ENCODE data around the gene SIGLEC14. TPM values are rescaled to one million over a fixed set of nuclear protein-coding genes. Genes with fewer than 3 reads are reported as not detected.

Gene SIGLEC14
- total and polyA plus RNA-seq, 2 donors: 1.6 to 7.3 TPM

DNA sequence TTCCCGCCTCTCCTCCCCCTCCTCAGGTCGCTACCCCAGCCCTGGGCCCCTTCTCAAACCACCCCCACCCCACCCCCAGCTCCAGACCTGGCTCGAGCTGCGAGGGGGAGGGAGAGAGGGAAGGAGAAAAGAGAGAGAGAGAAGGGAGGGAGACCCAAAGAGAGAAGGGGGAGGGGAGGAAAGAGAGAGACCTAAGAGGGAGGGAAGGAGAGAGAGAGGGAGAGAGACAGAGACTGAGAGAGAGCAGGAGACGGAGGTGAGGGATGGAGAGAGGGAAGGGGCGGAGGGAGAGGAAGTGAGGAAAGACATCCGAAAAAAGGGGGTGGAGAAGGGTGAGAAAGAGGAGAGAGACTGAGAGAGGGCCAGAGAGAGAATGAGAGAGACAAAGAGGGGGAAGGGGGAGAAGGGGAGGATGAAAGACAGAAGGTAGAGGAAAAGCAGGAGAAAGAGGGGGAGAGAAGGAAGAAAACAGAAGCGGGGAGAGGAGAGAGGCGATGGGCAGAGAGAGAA is 44.5 kb upstream of the SIGLEC14 start:
- Histone ChIP-seq H3K36me3 (ENCODE audit: control insufficient read depth in 2 of 2, insufficient read depth in 2 of 2, low read length in 1 of 2) (no peaks in the 10 kb centered on the region), H3K27ac (ENCODE audit: low read depth in 1 of 2, low read length in 1 of 2) (peak overlapping the region in 1 of 2 donors; percentile 18), H3K4me1 (ENCODE audit: control insufficient read depth in 2 of 2, insufficient read depth in 2 of 2, low read length in 2 of 2) (peaks cover 5 to 15% of the 10 kb centered on the region in 2 donors), H3K4me3 (ENCODE audit: low read length in 2 of 2) (peak overlapping the region; percentile 50 to 57), H3K9me3 (ENCODE audit: control insufficient read depth in 2 of 2, insufficient read depth in 1 of 2, low read length in 1 of 2) (no peaks in the 10 kb centered on the region), H3K27me3 (ENCODE audit: control insufficient read depth in 2 of 2, insufficient read depth in 1 of 2, low read length in 1 of 2) (peaks cover 23 to 36% of the 10 kb centered on the region in 2 donors)
- 25% methylated on average over 9 of the region's 9 CpGs for WGBS
- no peak for DNase-seq (ENCODE audit: low read depth in 6 of 9, low spot score in 9 of 9)

DNA sequence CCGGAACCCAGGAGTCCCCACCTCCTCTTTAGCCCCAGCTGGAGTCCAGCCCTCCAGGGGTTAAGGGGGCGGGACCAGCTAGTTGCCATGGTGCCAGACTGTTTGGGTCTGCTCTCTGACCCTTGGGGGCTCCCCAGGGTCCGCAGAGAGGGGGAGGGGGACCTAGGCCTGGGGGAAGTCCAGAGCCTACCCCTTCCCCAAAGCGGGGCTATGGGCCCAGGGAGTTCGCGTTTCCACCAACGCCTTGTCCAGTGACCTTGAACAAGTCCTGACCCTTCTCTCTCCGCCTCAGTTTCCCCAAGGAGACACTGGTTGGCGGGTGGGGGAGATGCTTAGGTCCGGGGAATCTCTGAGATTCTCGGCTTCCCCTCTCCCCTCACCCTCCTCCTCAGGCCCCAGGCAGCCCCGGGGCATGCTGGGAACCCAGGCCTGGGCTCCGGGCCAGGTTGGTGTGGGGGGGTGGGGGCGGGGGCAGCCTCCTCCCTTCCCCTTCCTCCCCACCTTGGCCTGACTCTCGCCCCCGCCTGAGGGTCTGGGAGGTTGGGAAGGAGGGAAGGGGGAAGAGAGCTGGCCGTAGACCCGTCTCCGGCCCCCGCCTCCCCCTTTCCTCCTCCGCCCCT is 43.9 kb upstream of the SIGLEC14 start:
- Histone ChIP-seq H3K27ac (ENCODE audit: low read depth in 1 of 2, low read length in 1 of 2) (peak overlapping the region; percentile 46 to 69), H3K4me3 (ENCODE audit: low read length in 2 of 2) (peak overlapping the region; percentile 50 to 57), H3K9me3 (ENCODE audit: control insufficient read depth in 2 of 2, insufficient read depth in 1 of 2, low read length in 1 of 2) (no peaks in the 10 kb centered on the region), H3K4me1 (ENCODE audit: control insufficient read depth in 2 of 2, insufficient read depth in 2 of 2, low read length in 2 of 2) (peaks cover 5 to 15% of the 10 kb centered on the region in 2 donors), H3K27me3 (ENCODE audit: control insufficient read depth in 2 of 2, insufficient read depth in 1 of 2, low read length in 1 of 2) (peaks cover 23 to 36% of the 10 kb centered on the region in 2 donors), H3K36me3 (ENCODE audit: control insufficient read depth in 2 of 2, insufficient read depth in 2 of 2, low read length in 1 of 2) (no peaks in the 10 kb centered on the region)
- WGBS: 2% methylated on average over 20 of the region's 21 CpGs
- peak in 6 of 9 donors; percentile 22 to 70 (median 30) for DNase-seq (ENCODE audit: low read depth in 6 of 9, low spot score in 9 of 9)

DNA sequence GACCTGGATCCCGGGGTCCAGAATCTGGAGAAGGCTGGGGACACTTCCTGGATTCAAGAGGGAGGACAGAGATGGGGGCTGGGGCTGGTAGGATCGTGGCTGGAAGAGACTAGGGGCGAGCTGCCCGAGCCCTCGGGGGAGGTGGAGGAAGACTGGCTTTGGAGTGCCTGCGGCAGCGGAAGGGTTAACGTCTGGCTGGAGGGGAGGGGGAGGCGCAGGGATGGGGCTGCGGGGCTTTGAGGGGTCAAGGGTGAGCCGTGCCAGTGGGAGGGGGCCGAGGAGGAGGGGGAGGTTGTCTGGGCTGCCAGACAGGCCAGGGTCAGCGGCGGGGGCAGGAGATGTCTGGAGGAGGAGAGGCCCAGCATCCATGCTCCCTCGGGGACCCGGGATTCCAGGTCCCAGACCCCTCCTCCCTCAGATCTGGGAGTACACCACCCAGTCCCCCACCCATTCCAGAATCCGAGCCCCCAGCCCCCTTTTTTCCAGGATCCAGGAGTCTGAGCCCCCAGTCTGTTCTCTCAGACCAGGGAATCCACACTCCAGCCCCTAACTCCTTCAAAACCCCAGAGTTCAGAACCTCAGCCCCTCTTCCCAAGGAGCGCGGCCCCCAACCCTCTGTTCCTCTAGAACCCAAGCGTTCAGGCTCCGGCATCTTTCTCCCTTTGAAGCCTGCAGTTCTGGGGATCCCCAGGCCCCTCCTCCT is 43.3 kb upstream of the SIGLEC14 start:
- Histone ChIP-seq H3K27me3 (ENCODE audit: control insufficient read depth in 2 of 2, insufficient read depth in 1 of 2, low read length in 1 of 2) (peaks cover 23 to 36% of the 10 kb centered on the region in 2 donors), H3K4me3 (ENCODE audit: low read length in 2 of 2) (peak overlapping the region; percentile 50 to 57), H3K36me3 (ENCODE audit: control insufficient read depth in 2 of 2, insufficient read depth in 2 of 2, low read length in 1 of 2) (no peaks in the 10 kb centered on the region), H3K9me3 (ENCODE audit: control insufficient read depth in 2 of 2, insufficient read depth in 1 of 2, low read length in 1 of 2) (no peaks in the 10 kb centered on the region), H3K4me1 (ENCODE audit: control insufficient read depth in 2 of 2, insufficient read depth in 2 of 2, low read length in 2 of 2) (peaks cover 5 to 15% of the 10 kb centered on the region in 2 donors), H3K27ac (ENCODE audit: low read depth in 1 of 2, low read length in 1 of 2) (peak overlapping the region; percentile 8 to 62)
- 1% methylated on average over 21 of the region's 21 CpGs for WGBS
- no peak for DNase-seq (ENCODE audit: low read depth in 6 of 9, low spot score in 9 of 9)

DNA sequence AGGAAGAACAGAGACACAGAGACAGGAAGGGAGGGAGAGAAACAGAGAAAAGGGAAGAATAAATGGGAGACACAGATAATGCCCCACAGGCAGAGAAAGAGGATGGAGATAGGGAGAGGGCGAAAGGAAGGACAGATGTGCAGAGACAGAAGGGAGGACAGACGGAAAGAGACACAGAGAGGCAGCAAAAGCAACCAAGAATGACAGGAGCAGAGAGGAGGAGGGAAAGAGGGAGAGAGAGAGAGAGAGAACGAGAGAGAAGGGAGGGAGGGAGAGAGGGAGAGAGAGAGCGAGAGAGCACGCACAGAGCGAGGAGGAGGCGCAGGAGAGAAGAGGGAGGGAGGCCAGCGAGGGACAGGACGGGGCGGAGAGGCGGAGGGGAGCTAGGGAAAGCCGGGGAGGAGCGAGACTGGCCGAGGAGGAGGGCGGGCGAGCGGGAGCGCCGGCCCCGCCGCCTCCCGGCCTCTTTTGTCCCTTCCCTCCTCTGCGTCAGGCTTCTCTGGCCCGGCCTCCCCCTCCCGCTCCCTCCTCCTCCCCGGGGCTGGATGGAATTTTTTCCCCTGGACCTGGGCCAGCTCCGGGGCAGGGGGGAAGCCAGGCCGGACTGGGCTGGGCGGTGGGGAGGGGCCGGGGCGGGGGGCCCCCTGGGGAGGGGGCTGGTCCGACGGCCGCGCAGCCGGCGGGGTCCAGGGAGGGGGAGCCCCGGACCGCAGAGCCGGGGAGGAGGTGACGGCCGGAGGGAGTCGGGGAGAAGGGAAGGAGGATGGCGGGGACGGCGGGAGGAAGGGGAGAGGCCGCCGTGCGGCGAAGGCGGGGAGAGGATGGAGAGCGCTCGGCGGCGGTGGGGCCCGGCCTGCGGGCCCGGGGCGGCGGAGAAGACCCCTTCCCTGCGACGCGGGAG is 42.3 kb upstream of the SIGLEC14 start:
- DNase-seq (ENCODE audit: low read depth in 6 of 9, low spot score in 9 of 9): peak in 2 of 9 donors; percentile 20 to 26
- Histone ChIP-seq H3K9me3 (ENCODE audit: control insufficient read depth in 2 of 2, insufficient read depth in 1 of 2, low read length in 1 of 2) (no peaks in the 10 kb centered on the region), H3K4me1 (ENCODE audit: control insufficient read depth in 2 of 2, insufficient read depth in 2 of 2, low read length in 2 of 2) (peaks cover 5 to 15% of the 10 kb centered on the region in 2 donors), H3K36me3 (ENCODE audit: control insufficient read depth in 2 of 2, insufficient read depth in 2 of 2, low read length in 1 of 2) (no peaks in the 10 kb centered on the region), H3K4me3 (ENCODE audit: low read length in 2 of 2) (peak overlapping the region; percentile 10 to 50), H3K27me3 (ENCODE audit: control insufficient read depth in 2 of 2, insufficient read depth in 1 of 2, low read length in 1 of 2) (peaks cover 23 to 36% of the 10 kb centered on the region in 2 donors), H3K27ac (ENCODE audit: low read depth in 1 of 2, low read length in 1 of 2) (peak overlapping the region; percentile 6 to 26)
- 2% methylated on average over 62 of the region's 63 CpGs for WGBS

DNA sequence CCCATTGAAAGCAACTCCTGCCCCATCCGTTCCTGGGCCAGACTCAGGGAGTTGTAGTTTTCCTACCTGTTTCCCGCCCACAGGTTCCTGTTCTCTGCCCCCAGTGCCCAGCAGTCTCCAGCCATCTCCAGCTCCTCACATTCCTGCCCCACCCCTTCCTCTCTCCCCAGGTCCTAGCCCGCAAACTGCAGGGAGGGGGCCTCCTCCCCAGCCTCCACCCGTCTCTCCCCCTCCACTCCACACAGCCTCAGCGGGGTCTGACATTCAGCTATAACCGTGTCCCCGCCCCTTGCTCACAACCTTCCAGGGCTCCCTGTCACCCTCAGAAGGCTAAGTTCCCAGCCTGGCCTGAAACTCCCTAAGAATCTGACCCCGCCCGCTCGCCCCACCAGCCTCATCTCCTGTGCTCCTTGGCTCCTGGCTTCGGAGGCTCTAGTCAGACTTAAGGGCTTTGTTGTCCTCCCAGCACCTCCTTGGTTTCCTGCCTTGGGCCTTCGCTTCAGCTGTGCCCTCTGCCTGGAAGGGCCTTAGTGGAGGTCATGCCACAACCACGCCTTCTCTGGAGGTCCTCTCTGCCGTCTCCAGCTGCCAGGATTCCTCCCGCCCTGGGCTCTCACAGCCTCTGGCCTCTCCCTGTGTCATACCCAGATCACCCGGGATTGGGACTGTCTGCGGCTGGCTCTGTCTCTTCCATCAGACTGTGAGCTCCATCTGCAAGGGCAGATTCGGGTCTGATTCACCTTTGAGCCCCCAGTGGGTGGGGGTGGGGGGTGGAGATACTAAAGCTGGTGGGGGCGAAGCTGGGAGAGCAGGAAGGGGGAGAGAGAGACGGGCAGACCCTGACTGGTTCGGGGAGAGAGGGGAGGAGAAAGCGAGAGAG is 41.4 kb upstream of the SIGLEC14 start:
- no peaks in the 10 kb centered on the region for H3K9me3 ChIP-seq (ENCODE audit: control insufficient read depth in 2 of 2, insufficient read depth in 1 of 2, low read length in 1 of 2)
- 48% methylated on average over 22 of the region's 22 CpGs for WGBS
- no peaks in the 10 kb centered on the region for H3K36me3 ChIP-seq (ENCODE audit: control insufficient read depth in 2 of 2, insufficient read depth in 2 of 2, low read length in 1 of 2)
- DNase-seq (ENCODE audit: low read depth in 6 of 9, low spot score in 9 of 9): no peak
- H3K4me3 ChIP-seq (ENCODE audit: low read length in 2 of 2): peak overlapping the region in 1 of 2 donors; percentile 10
- H3K27me3 ChIP-seq (ENCODE audit: control insufficient read depth in 2 of 2, insufficient read depth in 1 of 2, low read length in 1 of 2): peaks cover 23 to 36% of the 10 kb centered on the region in 2 donors
- H3K4me1 ChIP-seq (ENCODE audit: control insufficient read depth in 2 of 2, insufficient read depth in 2 of 2, low read length in 2 of 2): peaks cover 5 to 15% of the 10 kb centered on the region in 2 donors
- H3K27ac ChIP-seq (ENCODE audit: low read depth in 1 of 2, low read length in 1 of 2): peak overlapping the region; percentile 25 to 26

DNA sequence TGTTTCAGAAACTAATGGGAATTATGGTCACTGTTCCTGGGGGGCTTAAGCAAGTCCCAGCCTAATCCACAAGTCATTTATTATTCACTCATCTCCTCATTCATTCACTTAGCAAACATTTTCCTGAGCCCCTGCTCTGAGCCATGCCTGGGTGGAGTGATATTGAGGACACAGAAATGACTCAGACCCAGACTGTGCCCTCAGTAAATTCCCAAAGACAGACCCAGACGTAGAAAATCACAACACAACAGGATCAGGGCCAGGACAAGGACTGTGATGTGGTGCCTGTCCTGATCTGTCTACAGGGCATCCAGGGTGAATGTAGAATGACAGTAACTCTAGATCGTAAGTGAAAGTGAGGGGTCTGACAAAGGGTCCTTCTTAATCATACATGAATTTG is 39.5 kb upstream of the SIGLEC14 start:
- 73% methylated on average over 2 of the region's 2 CpGs for WGBS
- DNase-seq (ENCODE audit: low read depth in 6 of 9, low spot score in 9 of 9): no peak
- Histone ChIP-seq H3K9me3 (ENCODE audit: control insufficient read depth in 2 of 2, insufficient read depth in 1 of 2, low read length in 1 of 2) (no peaks in the 10 kb centered on the region), H3K4me1 (ENCODE audit: control insufficient read depth in 2 of 2, insufficient read depth in 2 of 2, low read length in 2 of 2) (peaks cover 5 to 12% of the 10 kb centered on the region in 2 donors), H3K27me3 (ENCODE audit: control insufficient read depth in 2 of 2, insufficient read depth in 1 of 2, low read length in 1 of 2) (peaks cover 23 to 36% of the 10 kb centered on the region in 2 donors), H3K4me3 (ENCODE audit: low read length in 2 of 2) (no peak overlapping the region), H3K36me3 (ENCODE audit: control insufficient read depth in 2 of 2, insufficient read depth in 2 of 2, low read length in 1 of 2) (no peaks in the 10 kb centered on the region), H3K27ac (ENCODE audit: low read depth in 1 of 2, low read length in 1 of 2) (no peak overlapping the region)

DNA sequence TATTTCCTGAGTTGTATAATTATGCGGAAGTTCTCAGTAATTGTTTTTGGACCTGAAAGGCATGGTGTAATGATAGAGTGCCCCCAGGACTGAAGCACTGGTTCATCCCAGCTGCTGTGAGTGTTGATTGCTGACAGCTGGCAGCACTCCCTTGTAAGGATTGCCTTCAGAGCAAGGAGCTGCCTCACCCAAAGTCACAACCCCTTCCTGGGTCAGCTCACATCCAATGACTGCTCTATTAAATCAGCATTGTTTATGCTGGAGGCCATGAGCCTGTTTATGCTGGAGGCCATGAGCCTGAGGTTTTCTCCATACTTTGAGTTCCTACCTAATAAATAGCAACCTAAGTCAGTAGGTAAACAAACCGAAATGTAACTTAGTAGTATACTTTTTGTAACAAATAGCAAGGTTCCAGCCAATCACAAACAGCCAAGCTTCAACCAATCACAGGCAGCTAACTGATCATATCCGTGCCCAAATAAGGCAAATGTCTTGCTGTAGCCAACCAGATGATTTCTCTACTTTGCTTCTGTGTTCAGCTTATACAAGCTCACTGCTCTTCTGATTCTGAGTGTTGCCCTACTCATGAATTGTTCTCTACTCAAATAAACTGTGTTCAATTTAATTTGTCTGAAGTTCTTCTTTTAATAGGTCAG is 34.8 kb upstream of the SIGLEC14 start:
- H3K4me1 ChIP-seq (ENCODE audit: control insufficient read depth in 2 of 2, insufficient read depth in 2 of 2, low read length in 2 of 2): peaks cover 0 to 4% of the 10 kb centered on the region in 2 donors
- H3K27ac ChIP-seq (ENCODE audit: low read depth in 1 of 2, low read length in 1 of 2): no peak overlapping the region

DNA sequence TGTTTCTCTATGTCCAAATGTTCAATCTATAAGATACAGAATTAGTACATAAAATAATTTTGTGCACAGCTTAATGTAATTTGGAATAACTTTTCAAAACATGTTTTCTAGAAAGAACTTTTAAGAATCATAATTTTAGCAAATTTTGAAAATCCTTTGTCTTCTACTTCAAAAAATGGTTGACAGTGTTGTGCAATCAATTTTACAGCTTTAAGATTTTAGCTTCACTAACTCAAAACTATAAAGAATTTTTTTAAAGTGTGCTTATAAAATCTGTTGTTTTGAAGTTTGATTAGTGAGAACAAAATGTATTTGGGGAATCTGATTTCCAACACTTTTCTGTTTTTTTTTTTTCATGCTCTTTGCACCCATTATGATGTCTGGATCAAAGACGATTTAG is 33.8 kb upstream of the SIGLEC14 start:
- Histone ChIP-seq H3K27me3 (ENCODE audit: control insufficient read depth in 2 of 2, insufficient read depth in 1 of 2, low read length in 1 of 2) (no peaks in the 10 kb centered on the region), H3K4me1 (ENCODE audit: control insufficient read depth in 2 of 2, insufficient read depth in 2 of 2, low read length in 2 of 2) (peaks cover 0 to 4% of the 10 kb centered on the region in 2 donors), H3K36me3 (ENCODE audit: control insufficient read depth in 2 of 2, insufficient read depth in 2 of 2, low read length in 1 of 2) (no peaks in the 10 kb centered on the region), H3K27ac (ENCODE audit: low read depth in 1 of 2, low read length in 1 of 2) (no peak overlapping the region), H3K9me3 (ENCODE audit: control insufficient read depth in 2 of 2, insufficient read depth in 1 of 2, low read length in 1 of 2) (no peaks in the 10 kb centered on the region), H3K4me3 (ENCODE audit: low read length in 2 of 2) (no peak overlapping the region)
- no peak for DNase-seq (ENCODE audit: low read depth in 6 of 9, low spot score in 9 of 9)
- WGBS: 93% methylated on average over 1 of the region's 1 CpG

More for the DNA sequence above, 34.8 kb upstream of the SIGLEC14 start:
- no peaks in the 10 kb centered on the region for H3K36me3 ChIP-seq (ENCODE audit: control insufficient read depth in 2 of 2, insufficient read depth in 2 of 2, low read length in 1 of 2)
- no peaks in the 10 kb centered on the region for H3K27me3 ChIP-seq (ENCODE audit: control insufficient read depth in 2 of 2, insufficient read depth in 1 of 2, low read length in 1 of 2)
- 77% methylated on average over 3 of the region's 3 CpGs for WGBS
- H3K4me3 ChIP-seq (ENCODE audit: low read length in 2 of 2): no peak overlapping the region
- DNase-seq (ENCODE audit: low read depth in 6 of 9, low spot score in 9 of 9): no peak
- no peaks in the 10 kb centered on the region for H3K9me3 ChIP-seq (ENCODE audit: control insufficient read depth in 2 of 2, insufficient read depth in 1 of 2, low read length in 1 of 2)

Data from thymus (tissue), 11 donors.